Measurements from ENCODE around the gene FBXL7.

Gene FBXL7

GRCh38 chr5:15966651-15967050 is 466.7 kb downstream of the FBXL7 start:
- DNase-seq = no peak

DNA sequence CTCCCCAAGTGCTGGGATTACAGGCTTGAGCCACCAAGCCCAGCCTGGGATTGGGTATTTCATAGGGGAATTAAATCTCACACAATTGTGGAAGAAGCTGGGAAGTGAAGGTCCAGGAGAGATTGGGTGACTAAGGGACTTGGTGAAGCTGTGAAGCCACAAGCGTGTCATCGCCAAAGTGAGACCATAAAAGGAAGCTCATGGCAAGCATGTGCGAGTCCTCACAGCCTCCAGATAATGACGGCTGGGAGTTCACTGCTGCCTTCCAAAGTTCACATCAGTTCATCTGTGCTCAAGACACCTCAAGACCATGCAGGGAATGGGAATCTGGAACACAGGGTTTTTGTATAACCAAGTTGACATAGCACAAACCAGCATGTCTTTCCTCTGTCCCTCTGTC is 469.0 kb downstream of the FBXL7 start:
- DNase-seq = no peak

DNA sequence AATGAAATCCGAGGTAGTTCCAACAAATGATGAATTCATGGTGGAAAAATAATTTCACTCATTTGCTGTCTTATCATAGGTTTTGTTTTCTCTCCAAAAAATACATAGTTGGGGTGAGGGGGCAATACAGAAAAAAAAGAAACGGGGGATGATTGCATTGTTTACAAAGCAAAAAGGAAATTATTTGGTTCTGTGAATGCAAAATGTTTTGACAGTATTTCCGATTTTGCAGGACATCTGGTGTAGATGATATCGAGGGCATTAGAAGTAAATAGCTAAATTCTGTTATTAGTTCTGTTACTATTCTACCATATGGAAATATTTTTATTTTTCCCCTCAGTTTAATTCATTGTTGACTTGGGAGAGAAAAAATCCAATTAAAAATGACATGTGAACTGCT is 477.9 kb downstream of the FBXL7 start:
- no peak for DNase-seq

GRCh38 chr5:15980835-15981234 is 480.9 kb downstream of the FBXL7 start:
- no peak for DNase-seq

GRCh38 chr5:15983392-15983791 is 483.4 kb downstream of the FBXL7 start:
- no peak for DNase-seq

All from DMS 273 treated with DMSO at 0.1 percent for 48 hours (cell line).